ENCODE results near the gene ARHGAP6.

ARHGAP6 gene

GRCh38 chrX:11135564-11136185, 530.0 kb downstream of the ARHGAP6 start:
- H3K27me3 ChIP-seq (replicated peaks; ENCODE audit: control insufficient read depth, insufficient read depth, low read length) = no peaks in the 10 kb centered on the region
- no peak overlapping the region for H3K4me3 ChIP-seq (replicated peaks; ENCODE audit: low read depth, low read length)
- H3K36me3 ChIP-seq (ENCODE audit: control insufficient read depth, insufficient read depth, low read length) = no peaks in the 10 kb centered on the region
- DNase-seq (ENCODE audit: extremely low read depth, insufficient read length) = no peak
- no peak for TF ChIP-seq CTCF (IDR thresholded peaks at IDR 0.05; ENCODE audit: insufficient read depth, low read length, poor library complexity, severe bottlenecking)

GRCh38 chrX:11131146-11131545, 534.6 kb downstream of the ARHGAP6 start:
- Histone ChIP-seq H3K27me3 (replicated peaks; ENCODE audit: control insufficient read depth, insufficient read depth, low read length) (no peaks in the 10 kb centered on the region), H3K4me3 (replicated peaks; ENCODE audit: low read depth, low read length) (no peak overlapping the region), H3K36me3 (ENCODE audit: control insufficient read depth, insufficient read depth, low read length) (no peaks in the 10 kb centered on the region)
- TF ChIP-seq CTCF (IDR thresholded peaks at IDR 0.05; ENCODE audit: insufficient read depth, low read length, poor library complexity, severe bottlenecking) = no peak
- DNase-seq (ENCODE audit: extremely low read depth, insufficient read length) = no peak

- TF ChIP-seq CTCF (IDR thresholded peaks at IDR 0.05; ENCODE audit: insufficient read depth, low read length, poor library complexity, severe bottlenecking) = no peak
- no peak for DNase-seq (ENCODE audit: extremely low read depth, insufficient read length)
- H3K36me3 ChIP-seq (ENCODE audit: control insufficient read depth, insufficient read depth, low read length) = no peaks in the 10 kb centered on the region
- no peaks in the 10 kb centered on the region for H3K27me3 ChIP-seq (replicated peaks; ENCODE audit: control insufficient read depth, insufficient read depth, low read length)
- no peak overlapping the region for H3K4me3 ChIP-seq (replicated peaks; ENCODE audit: low read depth, low read length)
Observed at GRCh38 chrX:11130136-11130535, 535.6 kb downstream of the ARHGAP6 start.

GRCh38 chrX:11129534-11130105, 536.1 kb downstream of the ARHGAP6 start:
- TF ChIP-seq CTCF (IDR thresholded peaks at IDR 0.05; ENCODE audit: insufficient read depth, low read length, poor library complexity, severe bottlenecking) = no peak
- H3K27me3 ChIP-seq (replicated peaks; ENCODE audit: control insufficient read depth, insufficient read depth, low read length) = no peaks in the 10 kb centered on the region
- DNase-seq (ENCODE audit: extremely low read depth, insufficient read length) = no peak
- no peak overlapping the region for H3K4me3 ChIP-seq (replicated peaks; ENCODE audit: low read depth, low read length)
- H3K36me3 ChIP-seq (ENCODE audit: control insufficient read depth, insufficient read depth, low read length) = no peaks in the 10 kb centered on the region

GRCh38 chrX:11125060-11125459, 540.7 kb downstream of the ARHGAP6 start:
- Histone ChIP-seq H3K4me3 (replicated peaks; ENCODE audit: low read depth, low read length) (no peak overlapping the region), H3K36me3 (ENCODE audit: control insufficient read depth, insufficient read depth, low read length) (no peaks in the 10 kb centered on the region), H3K27me3 (replicated peaks; ENCODE audit: control insufficient read depth, insufficient read depth, low read length) (no peaks in the 10 kb centered on the region)
- DNase-seq (ENCODE audit: extremely low read depth, insufficient read length) = no peak
- TF ChIP-seq CTCF (IDR thresholded peaks at IDR 0.05; ENCODE audit: insufficient read depth, low read length, poor library complexity, severe bottlenecking) = no peak

Measured in GM06990 (cell line).